ENCODE measurements around the gene KANSL3. TPM values are rescaled to one million over a fixed set of nuclear protein-coding genes. Genes with fewer than 3 reads are reported as not detected.

Gene KANSL3
- total and polyA plus RNA-seq, 2 experiments from 2014 or later: 8.9 to 31.4 TPM

DNA sequence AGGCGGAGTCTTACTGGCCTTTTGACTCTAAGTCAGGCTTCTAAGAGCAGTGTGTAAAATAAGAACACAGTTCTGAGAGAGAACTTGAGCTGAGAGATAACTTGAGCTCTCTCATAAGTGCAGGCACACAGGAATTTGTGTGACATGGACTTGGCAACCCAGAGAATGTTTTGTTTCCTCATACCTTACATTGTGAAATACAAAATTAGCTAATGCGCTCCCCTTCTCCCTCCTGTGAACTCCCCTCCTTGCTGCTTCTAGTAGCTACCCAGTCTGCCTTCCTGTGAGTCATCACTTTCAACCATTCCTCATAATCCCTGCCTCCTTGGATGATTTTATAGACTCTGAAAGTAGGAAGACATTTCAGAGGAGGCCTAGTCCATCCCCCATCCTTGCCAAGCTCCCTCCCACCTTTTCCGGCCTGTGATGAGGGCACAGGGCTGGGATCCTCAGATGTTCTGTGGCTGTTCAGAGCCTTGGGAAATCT, 27.0 kb upstream of the KANSL3 start (continued):
- TF ChIP-seq, protein P1, sequence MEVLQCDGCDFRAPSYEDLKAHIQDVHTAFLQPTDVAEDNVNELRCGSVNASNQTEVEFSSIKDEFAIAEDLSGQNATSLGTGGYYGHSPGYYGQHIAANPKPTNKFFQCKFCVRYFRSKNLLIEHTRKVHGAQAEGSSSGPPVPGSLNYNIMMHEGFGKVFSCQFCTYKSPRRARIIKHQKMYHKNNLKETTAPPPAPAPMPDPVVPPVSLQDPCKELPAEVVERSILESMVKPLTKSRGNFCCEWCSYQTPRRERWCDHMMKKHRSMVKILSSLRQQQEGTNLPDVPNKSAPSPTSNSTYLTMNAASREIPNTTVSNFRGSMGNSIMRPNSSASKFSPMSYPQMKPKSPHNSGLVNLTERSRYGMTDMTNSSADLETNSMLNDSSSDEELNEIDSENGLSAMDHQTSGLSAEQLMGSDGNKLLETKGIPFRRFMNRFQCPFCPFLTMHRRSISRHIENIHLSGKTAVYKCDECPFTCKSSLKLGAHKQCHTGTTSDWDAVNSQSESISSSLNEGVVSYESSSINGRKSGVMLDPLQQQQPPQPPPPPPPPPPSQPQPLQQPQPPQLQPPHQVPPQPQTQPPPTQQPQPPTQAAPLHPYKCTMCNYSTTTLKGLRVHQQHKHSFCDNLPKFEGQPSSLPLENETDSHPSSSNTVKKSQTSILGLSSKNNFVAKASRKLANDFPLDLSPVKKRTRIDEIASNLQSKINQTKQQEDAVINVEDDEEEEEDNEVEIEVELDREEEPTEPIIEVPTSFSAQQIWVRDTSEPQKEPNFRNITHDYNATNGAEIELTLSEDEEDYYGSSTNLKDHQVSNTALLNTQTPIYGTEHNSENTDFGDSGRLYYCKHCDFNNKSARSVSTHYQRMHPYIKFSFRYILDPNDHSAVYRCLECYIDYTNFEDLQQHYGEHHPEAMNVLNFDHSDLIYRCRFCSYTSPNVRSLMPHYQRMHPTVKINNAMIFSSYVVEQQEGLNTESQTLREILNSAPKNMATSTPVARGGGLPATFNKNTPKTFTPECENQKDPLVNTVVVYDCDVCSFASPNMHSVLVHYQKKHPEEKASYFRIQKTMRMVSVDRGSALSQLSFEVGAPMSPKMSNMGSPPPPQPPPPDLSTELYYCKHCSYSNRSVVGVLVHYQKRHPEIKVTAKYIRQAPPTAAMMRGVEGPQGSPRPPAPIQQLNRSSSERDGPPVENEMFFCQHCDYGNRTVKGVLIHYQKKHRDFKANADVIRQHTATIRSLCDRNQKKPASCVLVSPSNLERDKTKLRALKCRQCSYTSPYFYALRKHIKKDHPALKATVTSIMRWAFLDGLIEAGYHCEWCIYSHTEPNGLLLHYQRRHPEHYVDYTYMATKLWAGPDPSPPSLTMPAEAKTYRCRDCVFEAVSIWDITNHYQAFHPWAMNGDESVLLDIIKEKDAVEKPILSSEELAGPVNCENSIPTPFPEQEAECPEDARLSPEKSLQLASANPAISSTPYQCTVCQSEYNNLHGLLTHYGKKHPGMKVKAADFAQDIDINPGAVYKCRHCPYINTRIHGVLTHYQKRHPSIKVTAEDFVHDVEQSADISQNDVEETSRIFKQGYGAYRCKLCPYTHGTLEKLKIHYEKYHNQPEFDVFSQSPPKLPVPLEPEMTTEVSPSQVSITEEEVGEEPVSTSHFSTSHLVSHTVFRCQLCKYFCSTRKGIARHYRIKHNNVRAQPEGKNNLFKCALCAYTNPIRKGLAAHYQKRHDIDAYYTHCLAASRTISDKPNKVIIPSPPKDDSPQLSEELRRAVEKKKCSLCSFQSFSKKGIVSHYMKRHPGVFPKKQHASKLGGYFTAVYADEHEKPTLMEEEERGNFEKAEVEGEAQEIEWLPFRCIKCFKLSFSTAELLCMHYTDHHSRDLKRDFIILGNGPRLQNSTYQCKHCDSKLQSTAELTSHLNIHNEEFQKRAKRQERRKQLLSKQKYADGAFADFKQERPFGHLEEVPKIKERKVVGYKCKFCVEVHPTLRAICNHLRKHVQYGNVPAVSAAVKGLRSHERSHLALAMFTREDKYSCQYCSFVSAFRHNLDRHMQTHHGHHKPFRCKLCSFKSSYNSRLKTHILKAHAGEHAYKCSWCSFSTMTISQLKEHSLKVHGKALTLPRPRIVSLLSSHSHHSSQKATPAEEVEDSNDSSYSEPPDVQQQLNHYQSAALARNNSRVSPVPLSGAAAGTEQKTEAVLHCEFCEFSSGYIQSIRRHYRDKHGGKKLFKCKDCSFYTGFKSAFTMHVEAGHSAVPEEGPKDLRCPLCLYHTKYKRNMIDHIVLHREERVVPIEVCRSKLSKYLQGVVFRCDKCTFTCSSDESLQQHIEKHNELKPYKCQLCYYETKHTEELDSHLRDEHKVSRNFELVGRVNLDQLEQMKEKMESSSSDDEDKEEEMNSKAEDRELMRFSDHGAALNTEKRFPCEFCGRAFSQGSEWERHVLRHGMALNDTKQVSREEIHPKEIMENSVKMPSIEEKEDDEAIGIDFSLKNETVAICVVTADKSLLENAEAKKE (CRISPR knock-in tag; IDR thresholded peaks at IDR 0.05): no peak
- TF ChIP-seq JUNB (IDR thresholded peaks at IDR 0.05; ENCODE audit: unreplicated experiment) (no peak), STAT1 (IDR thresholded peaks at IDR 0.05; ENCODE audit: unreplicated experiment) (no peak)

DNA sequence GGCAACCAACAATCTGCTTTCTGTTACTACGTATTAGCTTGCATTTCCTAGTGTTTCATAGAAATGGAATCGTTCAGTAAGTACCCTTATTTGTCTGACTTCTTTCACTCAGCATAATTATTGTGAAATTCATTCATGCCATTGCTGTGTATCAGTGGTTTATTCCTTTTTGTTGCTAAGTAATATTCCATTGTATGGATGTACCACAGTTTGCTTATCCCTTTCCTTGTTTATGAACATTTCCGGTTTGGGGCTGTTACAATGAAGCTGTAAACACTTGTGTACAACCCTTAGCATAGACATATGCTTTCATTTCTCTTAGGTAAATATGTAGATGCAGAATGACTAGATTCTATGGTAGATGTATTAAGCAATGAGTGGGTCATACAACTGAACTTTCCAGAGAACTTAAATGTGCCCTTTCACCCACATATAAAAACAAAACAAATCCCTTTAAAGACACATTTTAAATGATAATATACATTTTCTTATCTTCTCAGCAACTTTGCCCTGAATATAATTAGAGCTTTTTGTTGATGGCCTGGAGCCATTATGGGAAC, 26.3 kb upstream of the KANSL3 start:
- Histone ChIP-seq H3K4me3 (no peak overlapping the region), H3K27me3 (ENCODE audit: insufficient read depth) (no peaks in the 10 kb centered on the region), H2AFZ (no peak overlapping the region), H3K9me2 (ENCODE audit: insufficient read depth) (no peaks in the 10 kb centered on the region), H3K4me2 (no peak overlapping the region), H4K20me1 (replicated peaks; ENCODE audit: insufficient read depth) (no peaks in the 10 kb centered on the region), H3F3A (replicated peaks; ENCODE audit: low read depth) (no peaks in the 10 kb centered on the region), H3K4me1 (ENCODE audit: insufficient read depth) (no peaks in the 10 kb centered on the region), H3K36me3 (ENCODE audit: insufficient read depth) (no peaks in the 10 kb centered on the region), H3K27ac (ENCODE audit: low read depth) (no peak overlapping the region), H3K79me2 (replicated peaks; ENCODE audit: insufficient read depth) (no peaks in the 10 kb centered on the region)
- H3K9me3 Mint-ChIP-seq: peaks cover 13% of the 10 kb centered on the region
- no peak overlapping the region for H3K27ac Mint-ChIP-seq
- peaks cover 5% of the 10 kb centered on the region for H3K27me3 Mint-ChIP-seq (ENCODE audit: insufficient read depth, low read depth, poor library complexity)
- peaks cover 5% of the 10 kb centered on the region; the same call in 1 of the 3 replicates for H3K4me1 Mint-ChIP-seq
- ATAC-seq: no peak
- no peak for TF ChIP-seq EZH2phosphoT487 (IDR thresholded peaks at IDR 0.05; ENCODE audit: unreplicated experiment)
- TF ChIP-seq EZH2 (IDR thresholded peaks at IDR 0.05; ENCODE audit: low read depth, unreplicated experiment): no peak
- TF ChIP-seq ZNF114 (CRISPR knock-in tag; IDR thresholded peaks at IDR 0.05): no peak
- TF ChIP-seq CREB1 (CRISPR knock-in tag; IDR thresholded peaks at IDR 0.05; ENCODE audit: low read depth): no peak
- TF ChIP-seq STAT1 (IDR thresholded peaks at IDR 0.05; ENCODE audit: unreplicated experiment): no peak
- no peak overlapping the region for H3K4me3 Mint-ChIP-seq
- DNase-seq (ENCODE audit: low spot score): no peak
- H3K36me3 Mint-ChIP-seq (ENCODE audit: low read depth): no peaks in the 10 kb centered on the region; the same call in 2 of the 3 replicates
